GM18907 (cell line): Measurements from ENCODE around the gene GPC3.
A peak's percentile ranks its signal among the peaks of the same experiment; 100 is the strongest.

Source experiments
- ATAC-seq: cut with Tn5 transposase; IDR thresholded peaks from one replicate; pipeline ENCODE4 v1.9.1; 2021; ENCODE audit warnings: mild to moderate bottlenecking, moderate library complexity; ENCODE audit not compliant: unreplicated experiment

Gene GPC3

GRCh38 chrX:133852837-133853356 lies 132.5 kb downstream of the GPC3 start:
- no peak for ATAC-seq

GRCh38 chrX:133852401-133852800 lies 133.0 kb downstream of the GPC3 start:
- no peak for ATAC-seq

GRCh38 chrX:133850399-133850798 lies 135.0 kb downstream of the GPC3 start:
- no peak for ATAC-seq

- no peak for ATAC-seq
Measured at GRCh38 chrX:133849676-133850075, 135.7 kb downstream of the GPC3 start.

- ATAC-seq: peak; percentile 54
Measured at GRCh38 chrX:133847340-133847994, 137.9 kb downstream of the GPC3 start.

- ATAC-seq: no peak
Measured at GRCh38 chrX:133846311-133846710, 139.1 kb downstream of the GPC3 start.

GRCh38 chrX:133840415-133840814 lies 145.0 kb downstream of the GPC3 start:
- ATAC-seq: no peak

GRCh38 chrX:133838761-133839676 lies 146.4 kb downstream of the GPC3 start:
- no peak for ATAC-seq

- no peak for ATAC-seq
Measured at GRCh38 chrX:133837091-133837490, 148.3 kb downstream of the GPC3 start.

GRCh38 chrX:133836561-133836960 lies 148.8 kb downstream of the GPC3 start:
- no peak for ATAC-seq

- no peak for ATAC-seq
Measured at GRCh38 chrX:133834771-133835170, 150.6 kb downstream of the GPC3 start.

GRCh38 chrX:133819546-133819945 lies 165.8 kb downstream of the GPC3 start:
- no peak for ATAC-seq

- ATAC-seq: no peak
Measured at GRCh38 chrX:133818019-133818418, 167.4 kb downstream of the GPC3 start.

GRCh38 chrX:133815496-133815895 lies 169.9 kb downstream of the GPC3 start:
- no peak for ATAC-seq

- no peak for ATAC-seq
Measured at GRCh38 chrX:133813971-133814370, 171.4 kb downstream of the GPC3 start.

- ATAC-seq: no peak
Measured at GRCh38 chrX:133812402-133812801, 173.0 kb downstream of the GPC3 start.

- ATAC-seq: no peak
Measured at GRCh38 chrX:133810925-133811324, 174.5 kb downstream of the GPC3 start.

GRCh38 chrX:133804072-133804471 lies 181.3 kb downstream of the GPC3 start:
- ATAC-seq: no peak

- ATAC-seq: no peak
Measured at GRCh38 chrX:133796282-133796681, 189.1 kb downstream of the GPC3 start.

- no peak for ATAC-seq
Measured at GRCh38 chrX:133794126-133794525, 191.3 kb downstream of the GPC3 start.

- ATAC-seq: no peak
Measured at GRCh38 chrX:133793626-133794025, 191.8 kb downstream of the GPC3 start.
